ENCODE results near the gene ABCD3.

ABCD3 gene

GRCh38 chr1:94463056-94463764 is 45.0 kb downstream of the ABCD3 start:
- no peak for DNase-seq (ENCODE audit: low read depth)

DNA sequence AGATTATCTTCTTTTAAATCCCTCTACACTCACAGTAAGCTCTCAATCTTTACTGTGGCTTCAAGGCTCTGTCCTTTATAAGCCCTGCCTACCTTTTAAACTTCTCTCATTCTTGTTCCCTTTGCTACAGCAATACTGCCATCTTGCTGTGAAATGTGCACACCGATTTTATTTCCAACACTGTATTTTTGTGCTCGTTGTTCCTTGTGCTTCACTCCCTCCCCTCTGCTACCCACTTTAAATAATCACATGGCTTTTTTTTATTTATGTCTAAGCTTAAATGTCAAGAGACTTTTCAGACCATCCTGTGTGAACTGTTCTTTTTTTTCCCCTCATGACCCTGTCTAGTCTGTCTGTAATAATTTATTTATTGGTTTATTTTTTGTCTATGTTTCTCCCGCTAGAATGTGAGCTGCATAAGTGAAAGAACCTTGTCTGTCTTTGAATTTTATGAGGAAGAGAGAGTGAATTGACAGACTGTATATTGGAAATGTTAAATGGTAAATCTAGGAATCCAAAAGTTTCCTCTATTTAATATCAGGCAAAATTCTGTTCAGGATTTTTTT is 45.7 kb downstream of the ABCD3 start:
- DNase-seq (ENCODE audit: low read depth): peak; percentile 61

- DNase-seq (ENCODE audit: low read depth): peak; percentile 31
Observed at GRCh38 chr1:94468708-94469107, 50.5 kb downstream of the ABCD3 start.

DNA sequence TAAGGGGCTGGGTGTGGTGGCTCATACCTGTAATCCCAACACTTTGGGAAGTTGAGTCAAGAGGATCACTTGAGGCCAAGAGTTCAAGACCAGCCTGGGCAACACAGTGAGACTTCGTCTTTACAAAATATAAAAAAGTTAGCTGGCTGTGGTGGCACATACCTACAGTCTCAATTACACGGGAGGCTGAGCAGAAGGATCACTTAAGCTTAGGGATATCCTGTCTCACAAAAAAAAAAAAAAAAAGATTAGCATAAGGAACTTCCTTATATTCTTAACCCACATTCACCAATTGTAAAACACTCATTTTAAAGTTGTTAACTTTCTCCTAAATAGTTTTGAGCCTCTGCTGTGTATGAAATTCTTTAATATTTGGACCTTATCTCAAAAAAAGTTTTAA is 53.1 kb downstream of the ABCD3 start:
- no peak for DNase-seq (ENCODE audit: low read depth)

DNA sequence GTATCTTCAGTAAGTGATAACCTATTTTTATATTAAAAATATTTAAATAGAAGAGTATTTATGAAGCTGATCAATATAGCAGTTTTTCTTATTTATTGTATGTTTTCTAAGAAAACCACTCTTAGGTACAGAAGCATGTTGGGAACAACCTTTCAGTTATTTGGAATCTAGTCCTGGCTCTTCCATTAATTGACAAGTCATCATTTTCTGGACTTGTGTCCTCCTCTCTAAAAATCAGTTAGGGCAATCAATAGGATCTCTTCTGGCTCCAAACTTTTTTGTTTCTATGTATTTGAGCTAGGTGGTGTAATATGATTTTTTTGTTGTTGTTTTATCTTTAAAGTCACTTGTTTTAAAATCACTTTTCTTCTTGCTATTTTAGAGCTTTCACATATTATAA is 57.0 kb downstream of the ABCD3 start:
- DNase-seq (ENCODE audit: low read depth): no peak

DNA sequence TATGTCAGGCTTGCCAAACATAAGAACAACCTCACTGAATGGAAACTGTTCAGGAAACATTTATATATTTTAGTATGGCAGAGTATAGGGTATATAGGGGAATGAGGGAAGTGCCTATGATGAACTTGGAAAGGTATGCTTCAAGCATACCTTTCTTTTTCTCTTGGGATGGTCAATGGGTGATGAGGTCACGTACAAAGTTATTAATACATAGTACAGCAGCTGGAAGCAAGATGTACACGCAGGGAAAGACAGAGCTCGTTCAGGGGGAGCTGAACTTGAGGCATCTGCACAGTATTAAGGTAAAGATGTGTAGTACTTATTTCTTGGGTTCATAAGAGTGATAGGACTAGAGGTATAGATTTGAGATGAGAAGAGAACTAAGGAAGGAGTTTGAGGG is 61.5 kb downstream of the ABCD3 start:
- DNase-seq (ENCODE audit: low read depth): no peak

DNA sequence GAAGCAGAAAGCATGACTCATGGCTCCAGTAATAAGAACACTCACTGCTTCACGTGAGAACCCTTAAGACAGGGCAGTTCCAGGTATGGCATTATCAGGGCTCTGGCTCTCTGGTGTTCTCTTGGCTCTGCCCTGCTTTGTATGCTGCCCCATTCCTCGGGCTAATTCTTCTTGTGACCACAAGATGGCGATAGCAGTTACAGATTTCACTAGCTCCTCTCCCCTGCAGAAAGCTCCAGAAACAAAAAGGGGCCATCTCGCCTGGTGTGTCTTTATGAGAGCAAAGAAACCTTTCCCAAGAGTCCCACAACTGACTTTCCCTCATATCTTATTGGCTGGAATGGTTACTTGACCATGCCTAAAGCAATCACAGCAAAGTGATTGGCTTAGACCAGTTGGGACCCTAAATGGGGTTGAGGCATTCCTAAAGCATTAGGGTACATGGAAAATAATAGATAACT is 63.3 kb downstream of the ABCD3 start:
- DNase-seq (ENCODE audit: low read depth): peak; percentile 78

DNA sequence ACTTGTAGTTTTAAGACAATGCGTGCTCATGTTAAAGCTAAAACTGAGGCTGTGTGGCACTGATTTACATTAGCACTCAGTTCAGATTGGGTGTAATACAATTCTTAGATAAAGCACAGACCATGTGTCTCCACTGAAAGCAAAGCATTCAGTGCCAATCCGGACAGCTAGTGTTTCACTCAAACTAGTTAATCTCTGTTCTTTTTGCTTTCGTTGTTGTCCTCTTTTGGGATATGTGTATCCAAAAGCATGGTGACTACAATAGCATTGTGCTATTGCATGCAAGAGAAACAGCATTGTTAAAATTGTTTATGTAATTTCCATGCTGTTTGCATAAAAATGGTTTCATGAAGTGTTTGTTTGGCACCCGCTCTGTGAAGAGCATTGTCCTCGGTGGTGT is 68.8 kb downstream of the ABCD3 start:
- no peak for DNase-seq (ENCODE audit: low read depth)

GRCh38 chr1:94490556-94490955 is 72.4 kb downstream of the ABCD3 start:
- DNase-seq (ENCODE audit: low read depth): no peak

DNA sequence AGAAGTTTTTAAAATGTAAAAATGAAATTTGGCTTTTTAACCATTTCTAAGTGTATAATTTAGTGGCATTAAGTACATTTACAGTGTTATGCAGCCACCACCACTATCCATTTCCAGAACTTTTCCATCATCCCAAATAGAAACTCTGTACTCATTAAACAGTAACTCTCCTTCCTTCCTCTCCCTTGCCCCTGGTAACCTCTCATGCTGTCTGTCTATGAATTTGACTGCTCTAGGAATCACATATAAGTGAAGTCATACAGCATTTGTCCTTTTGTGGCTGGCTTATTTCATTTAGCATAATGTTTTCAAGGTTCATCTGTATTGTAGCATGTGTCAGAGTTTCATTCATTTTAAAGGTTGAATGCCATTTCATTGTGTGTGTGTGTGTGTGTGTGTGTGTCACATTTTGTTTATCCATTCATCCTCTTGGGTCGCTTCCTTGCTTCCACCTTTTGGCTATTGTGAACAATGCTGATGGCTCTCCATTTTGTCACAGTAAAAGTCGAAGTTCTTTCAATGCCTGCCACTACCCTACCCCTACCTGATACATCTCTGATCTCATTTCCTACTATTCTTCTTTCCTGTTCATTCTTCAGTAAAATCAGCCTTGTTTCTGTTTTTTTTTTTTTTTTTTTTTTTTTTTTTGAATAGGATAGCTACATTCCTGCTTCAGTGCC is 78.0 kb downstream of the ABCD3 start:
- DNase-seq (ENCODE audit: low read depth): no peak

DNA sequence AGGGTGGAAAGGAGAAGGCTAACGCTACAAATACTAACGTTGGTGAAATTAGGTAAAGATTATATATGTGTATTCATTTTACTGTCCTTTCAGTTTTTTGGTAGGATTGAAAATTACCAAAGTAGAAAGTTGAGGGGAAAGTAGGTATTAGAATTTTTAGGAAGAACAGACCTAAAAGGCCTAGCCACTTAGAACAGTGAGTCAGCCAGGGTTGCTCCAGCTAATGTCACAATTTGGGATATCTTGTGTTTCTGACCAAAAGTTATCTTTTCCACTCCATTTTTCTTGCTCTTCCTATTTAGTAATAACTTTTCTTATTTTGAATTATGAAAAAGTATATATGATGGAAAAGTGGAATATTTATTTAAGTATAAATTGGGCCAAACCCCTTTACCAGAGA is 83.2 kb downstream of the ABCD3 start:
- DNase-seq (ENCODE audit: low read depth): no peak

DNA sequence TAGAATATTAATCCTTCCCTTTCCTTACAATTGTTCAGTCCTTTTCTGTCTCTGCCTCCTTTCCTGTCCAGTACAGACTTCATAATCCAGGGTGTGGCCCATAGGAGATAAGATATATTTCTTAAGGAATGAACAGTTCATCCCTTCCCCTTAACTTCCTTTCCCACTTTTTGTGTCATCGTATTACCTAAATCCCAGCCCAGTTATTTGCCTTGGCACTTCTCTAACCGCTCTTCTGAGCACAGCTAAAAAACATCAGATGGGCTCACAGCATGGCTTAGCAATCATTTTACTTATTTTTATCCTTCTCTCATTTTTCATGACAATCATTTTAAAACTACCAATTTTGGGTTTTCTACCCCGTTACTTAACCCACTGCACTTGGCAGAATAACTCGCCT is 83.7 kb downstream of the ABCD3 start:
- DNase-seq (ENCODE audit: low read depth): no peak

DNA sequence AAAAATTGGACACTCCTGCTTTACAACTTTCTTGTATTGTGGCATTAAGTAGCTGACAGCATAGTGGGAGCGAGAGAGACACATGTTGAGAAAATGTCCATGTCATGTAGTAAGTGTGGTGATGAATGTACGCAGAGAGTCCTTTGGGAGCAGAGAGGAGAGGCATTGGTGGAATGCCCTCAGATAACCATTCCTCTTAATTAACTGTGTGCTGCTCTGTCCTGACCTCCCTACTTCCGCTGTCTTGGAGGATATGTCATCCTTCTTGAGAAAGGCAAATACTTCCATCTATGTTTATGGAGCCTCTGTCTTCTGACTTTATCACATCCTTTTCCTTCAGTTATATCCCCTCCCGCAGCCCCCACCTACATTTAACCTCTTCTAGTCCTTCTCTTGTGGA is 85.0 kb downstream of the ABCD3 start:
- no peak for DNase-seq (ENCODE audit: low read depth)

DNA sequence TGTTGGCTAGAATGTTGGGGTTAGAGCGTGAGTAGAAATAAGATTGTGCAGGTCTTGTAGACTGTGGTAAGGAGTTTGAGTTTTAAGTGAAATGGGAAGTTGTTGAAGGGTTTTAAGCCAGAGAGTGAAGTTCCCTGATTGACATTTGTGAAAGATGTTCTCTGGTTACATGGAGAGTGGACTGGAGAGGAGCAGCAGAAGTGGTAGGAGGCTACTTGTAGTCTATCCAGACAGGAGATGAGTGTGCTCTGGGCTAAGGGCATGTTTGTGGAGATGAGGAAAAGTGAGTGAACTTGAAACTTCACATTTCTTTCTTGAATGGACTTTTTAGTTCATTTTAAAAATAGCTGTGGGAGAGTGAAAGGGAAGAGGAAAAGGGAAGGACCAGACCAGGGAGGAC is 86.4 kb downstream of the ABCD3 start:
- DNase-seq (ENCODE audit: low read depth): no peak

DNA sequence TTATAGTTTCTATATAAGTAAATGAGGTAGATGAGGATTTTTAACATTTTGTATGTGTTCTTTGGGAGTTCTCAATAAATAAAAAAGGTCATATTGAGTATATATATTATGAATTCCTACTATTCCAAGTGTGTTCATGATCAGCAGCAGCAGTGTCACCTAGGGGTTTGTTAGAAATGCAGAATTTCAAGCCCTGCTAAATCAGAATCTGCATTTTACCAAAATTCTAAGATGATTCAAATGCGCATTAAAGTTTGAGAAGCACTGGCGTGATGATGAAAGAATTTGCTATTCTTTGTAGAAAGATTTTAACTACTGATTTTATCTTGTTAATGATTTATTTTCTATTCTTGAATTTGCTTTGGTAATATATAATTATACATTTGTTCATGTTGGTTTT is 94.6 kb downstream of the ABCD3 start:
- DNase-seq (ENCODE audit: low read depth): no peak

GRCh38 chr1:94514095-94514727 is 96.0 kb downstream of the ABCD3 start:
- peak; percentile 61 for DNase-seq (ENCODE audit: low read depth)

DNA sequence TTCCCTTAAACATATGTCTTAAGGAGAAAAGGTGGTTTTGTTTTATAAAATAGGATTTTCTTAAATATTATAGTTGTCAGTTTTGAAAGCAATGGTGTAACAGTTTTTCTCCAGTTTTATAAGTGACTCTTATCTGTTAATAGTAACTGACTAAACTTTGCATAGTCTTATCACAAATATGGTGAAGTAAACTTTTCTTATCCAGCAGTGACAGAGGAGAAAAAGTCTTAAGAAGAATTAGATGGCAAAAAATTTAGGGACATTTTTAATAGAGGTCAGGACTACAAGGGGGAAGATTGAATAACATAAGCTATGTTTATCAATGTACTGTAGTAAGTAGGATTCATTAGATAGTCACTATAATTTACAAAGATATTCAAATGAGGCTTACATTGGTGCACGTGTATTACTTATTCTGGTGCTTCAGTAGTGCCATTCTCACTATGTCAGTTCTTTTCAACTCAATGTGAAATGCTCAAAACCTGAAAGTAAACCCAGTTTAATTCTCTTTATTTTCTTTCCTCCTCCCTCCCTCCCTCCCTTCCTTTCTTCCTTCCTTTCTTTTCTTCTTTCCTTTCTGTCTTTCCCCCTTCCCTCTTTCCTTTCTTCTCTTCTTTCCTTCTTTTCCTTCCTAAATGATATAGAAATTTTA is 97.2 kb downstream of the ABCD3 start:
- no peak for DNase-seq (ENCODE audit: low read depth)

DNA sequence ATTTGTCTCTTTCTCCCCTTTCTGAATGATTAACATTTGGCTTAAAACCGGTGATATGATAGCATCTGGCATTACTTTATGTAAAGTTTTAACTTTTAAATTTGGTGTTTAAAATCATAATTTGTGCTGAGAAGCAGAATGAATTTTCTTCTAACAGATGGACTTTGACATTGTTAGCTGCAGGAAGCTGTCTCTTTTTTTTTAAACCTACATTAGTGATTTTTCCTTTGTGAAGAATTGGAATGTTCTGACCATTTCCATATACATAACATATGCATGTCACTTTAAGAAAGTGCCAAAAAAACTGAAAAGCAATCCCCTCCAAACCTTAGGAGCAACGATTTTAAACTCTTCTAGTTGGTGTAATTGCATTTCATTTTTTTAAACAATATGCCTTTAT is 101.2 kb downstream of the ABCD3 start:
- no peak for DNase-seq (ENCODE audit: low read depth)

DNA sequence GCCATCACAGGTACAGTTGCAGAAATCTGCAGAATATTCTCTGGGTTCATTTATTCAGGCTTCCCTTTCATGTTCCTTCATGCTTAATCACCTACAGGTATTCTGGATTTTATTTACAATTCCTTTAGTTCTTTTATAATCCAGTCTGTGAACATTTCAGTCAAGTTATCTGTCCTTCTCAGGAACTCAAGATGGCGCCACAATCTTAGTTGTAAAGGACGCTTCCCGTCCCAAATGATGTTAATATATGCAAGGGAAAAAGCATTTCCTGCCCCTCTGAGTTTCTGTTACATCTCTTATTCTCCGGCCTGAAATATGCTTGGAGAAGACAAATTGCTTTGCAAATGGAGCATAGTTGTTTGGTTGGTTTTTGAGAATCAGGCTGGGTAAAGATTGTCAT is 104.1 kb downstream of the ABCD3 start:
- DNase-seq (ENCODE audit: low read depth): peak; percentile 79

GRCh38 chr1:94524531-94524930 is 106.3 kb downstream of the ABCD3 start:
- no peak for DNase-seq (ENCODE audit: low read depth)

- no peak for DNase-seq (ENCODE audit: low read depth)
Observed at GRCh38 chr1:94526152-94526980, 108.2 kb downstream of the ABCD3 start.
